HCT116 (cell line): ENCODE data around the gene RHD.
"Not testable (repeated sequence)": the region's sequence is repeated elsewhere in the genome, so short reads cannot be mapped to it uniquely, and the experiment has no call there.

Source experiments
- CEBPB ChIP-seq: IDR thresholded peaks from 2 replicates; pipeline ENCODE4 v1.6.1; 2012; ENCODE audit warnings: low read depth
- EGR1 ChIP-seq: IDR thresholded peaks from 2 replicates; pipeline ENCODE4 v1.6.1; 2012; ENCODE audit warnings: low read depth
- EZH2 ChIP-seq: fragments of 200-600 bp; sonication (generic); IDR thresholded peaks from 2 replicates; pipeline ENCODE4 v1.6.1; 2017; ENCODE audit warnings: antibody characterized with exemption, mixed run types
- EZH2phosphoT487 ChIP-seq: fragments of 200-600 bp; IDR thresholded peaks from 2 replicates; pipeline ENCODE4 v1.6.1; 2018; ENCODE audit warnings: antibody characterized with exemption, borderline replicate concordance
- JUND ChIP-seq: IDR thresholded peaks from 2 replicates; pipeline ENCODE4 v1.6.1; 2012
- POLR2A ChIP-seq: IDR thresholded peaks from 2 replicates; pipeline ENCODE4 v1.7.0; 2011; ENCODE audit warnings: borderline replicate concordance; ENCODE audit not compliant: insufficient read depth, insufficient read length; ENCODE audit errors: extremely low read depth
- POLR2AphosphoS5 ChIP-seq: IDR thresholded peaks from 2 replicates; pipeline ENCODE4 v1.6.1; 2011; ENCODE audit warnings: mild to moderate bottlenecking, low read depth, low read length, moderate library complexity
- SRF ChIP-seq: IDR thresholded peaks from 2 replicates; pipeline ENCODE4 v1.6.1; 2012; ENCODE audit warnings: low read depth
- ZBTB33 ChIP-seq: IDR thresholded peaks from 2 replicates; pipeline ENCODE4 v1.6.1; 2011; ENCODE audit warnings: mild to moderate bottlenecking, low read length, moderate library complexity; ENCODE audit not compliant: insufficient replicate concordance; ENCODE audit errors: extremely low read depth
- TF ChIP-seq, protein P1 (sequence below), 3 experiments: fragments of 200-600 bp in 1 of 3; sonication (generic) in 1 of 3; IDR thresholded peaks in 2 of 3; conservative IDR thresholded peaks in 1 of 3; 2 replicates each; pipeline ENCODE4 v1.5.1; 2012 to 2017; ENCODE audit warnings: low read depth in 2 of 3, low read length in 2 of 3, antibody characterized with exemption in 1 of 3, borderline replicate concordance in 1 of 3, control low read depth in 1 of 3, mild to moderate bottlenecking in 1 of 3, mixed read lengths in 1 of 3, mixed run types in 1 of 3, moderate library complexity in 1 of 3; ENCODE audit not compliant: insufficient read depth in 1 of 3
- TF ChIP-seq, protein P2 (sequence below): IDR thresholded peaks from 2 replicates; pipeline ENCODE4 v1.6.1; 2012; ENCODE audit warnings: low read depth

- TF ChIP-seq, protein P1, sequence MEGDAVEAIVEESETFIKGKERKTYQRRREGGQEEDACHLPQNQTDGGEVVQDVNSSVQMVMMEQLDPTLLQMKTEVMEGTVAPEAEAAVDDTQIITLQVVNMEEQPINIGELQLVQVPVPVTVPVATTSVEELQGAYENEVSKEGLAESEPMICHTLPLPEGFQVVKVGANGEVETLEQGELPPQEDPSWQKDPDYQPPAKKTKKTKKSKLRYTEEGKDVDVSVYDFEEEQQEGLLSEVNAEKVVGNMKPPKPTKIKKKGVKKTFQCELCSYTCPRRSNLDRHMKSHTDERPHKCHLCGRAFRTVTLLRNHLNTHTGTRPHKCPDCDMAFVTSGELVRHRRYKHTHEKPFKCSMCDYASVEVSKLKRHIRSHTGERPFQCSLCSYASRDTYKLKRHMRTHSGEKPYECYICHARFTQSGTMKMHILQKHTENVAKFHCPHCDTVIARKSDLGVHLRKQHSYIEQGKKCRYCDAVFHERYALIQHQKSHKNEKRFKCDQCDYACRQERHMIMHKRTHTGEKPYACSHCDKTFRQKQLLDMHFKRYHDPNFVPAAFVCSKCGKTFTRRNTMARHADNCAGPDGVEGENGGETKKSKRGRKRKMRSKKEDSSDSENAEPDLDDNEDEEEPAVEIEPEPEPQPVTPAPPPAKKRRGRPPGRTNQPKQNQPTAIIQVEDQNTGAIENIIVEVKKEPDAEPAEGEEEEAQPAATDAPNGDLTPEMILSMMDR (IDR thresholded peaks at IDR 0.05 in 2 of 3, conservative IDR thresholded peaks at IDR 0.05 in 1 of 3; ENCODE audit: borderline replicate concordance in 1 of 3, insufficient read depth in 1 of 3, low read depth in 2 of 3, low read length in 2 of 3), result not testable (repeated sequence)
- not testable (repeated sequence) for TF ChIP-seq POLR2A, EZH2phosphoT487, ZBTB33, EZH2, CEBPB, SRF, EGR1, POLR2AphosphoS5, JUND
- TF ChIP-seq, protein P2, sequence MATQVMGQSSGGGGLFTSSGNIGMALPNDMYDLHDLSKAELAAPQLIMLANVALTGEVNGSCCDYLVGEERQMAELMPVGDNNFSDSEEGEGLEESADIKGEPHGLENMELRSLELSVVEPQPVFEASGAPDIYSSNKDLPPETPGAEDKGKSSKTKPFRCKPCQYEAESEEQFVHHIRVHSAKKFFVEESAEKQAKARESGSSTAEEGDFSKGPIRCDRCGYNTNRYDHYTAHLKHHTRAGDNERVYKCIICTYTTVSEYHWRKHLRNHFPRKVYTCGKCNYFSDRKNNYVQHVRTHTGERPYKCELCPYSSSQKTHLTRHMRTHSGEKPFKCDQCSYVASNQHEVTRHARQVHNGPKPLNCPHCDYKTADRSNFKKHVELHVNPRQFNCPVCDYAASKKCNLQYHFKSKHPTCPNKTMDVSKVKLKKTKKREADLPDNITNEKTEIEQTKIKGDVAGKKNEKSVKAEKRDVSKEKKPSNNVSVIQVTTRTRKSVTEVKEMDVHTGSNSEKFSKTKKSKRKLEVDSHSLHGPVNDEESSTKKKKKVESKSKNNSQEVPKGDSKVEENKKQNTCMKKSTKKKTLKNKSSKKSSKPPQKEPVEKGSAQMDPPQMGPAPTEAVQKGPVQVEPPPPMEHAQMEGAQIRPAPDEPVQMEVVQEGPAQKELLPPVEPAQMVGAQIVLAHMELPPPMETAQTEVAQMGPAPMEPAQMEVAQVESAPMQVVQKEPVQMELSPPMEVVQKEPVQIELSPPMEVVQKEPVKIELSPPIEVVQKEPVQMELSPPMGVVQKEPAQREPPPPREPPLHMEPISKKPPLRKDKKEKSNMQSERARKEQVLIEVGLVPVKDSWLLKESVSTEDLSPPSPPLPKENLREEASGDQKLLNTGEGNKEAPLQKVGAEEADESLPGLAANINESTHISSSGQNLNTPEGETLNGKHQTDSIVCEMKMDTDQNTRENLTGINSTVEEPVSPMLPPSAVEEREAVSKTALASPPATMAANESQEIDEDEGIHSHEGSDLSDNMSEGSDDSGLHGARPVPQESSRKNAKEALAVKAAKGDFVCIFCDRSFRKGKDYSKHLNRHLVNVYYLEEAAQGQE, result not testable (repeated sequence)
These were observed 35.9 kb downstream of the RHD start for GRCh38 chr1:25308168-25308567.
